GM19025 (cell line): ENCODE data around the gene ATP2B2.
"Not testable (repeated sequence)": the region's sequence is repeated elsewhere in the genome, so short reads cannot be mapped to it uniquely, and the experiment has no call there.

Source experiments
- ATAC-seq: cut with Tn5 transposase; IDR thresholded peaks from one replicate; pipeline ENCODE4 v1.9.1; 2021; ENCODE audit warnings: mild to moderate bottlenecking, low read depth, moderate library complexity; ENCODE audit not compliant: unreplicated experiment

ATP2B2 gene

DNA sequence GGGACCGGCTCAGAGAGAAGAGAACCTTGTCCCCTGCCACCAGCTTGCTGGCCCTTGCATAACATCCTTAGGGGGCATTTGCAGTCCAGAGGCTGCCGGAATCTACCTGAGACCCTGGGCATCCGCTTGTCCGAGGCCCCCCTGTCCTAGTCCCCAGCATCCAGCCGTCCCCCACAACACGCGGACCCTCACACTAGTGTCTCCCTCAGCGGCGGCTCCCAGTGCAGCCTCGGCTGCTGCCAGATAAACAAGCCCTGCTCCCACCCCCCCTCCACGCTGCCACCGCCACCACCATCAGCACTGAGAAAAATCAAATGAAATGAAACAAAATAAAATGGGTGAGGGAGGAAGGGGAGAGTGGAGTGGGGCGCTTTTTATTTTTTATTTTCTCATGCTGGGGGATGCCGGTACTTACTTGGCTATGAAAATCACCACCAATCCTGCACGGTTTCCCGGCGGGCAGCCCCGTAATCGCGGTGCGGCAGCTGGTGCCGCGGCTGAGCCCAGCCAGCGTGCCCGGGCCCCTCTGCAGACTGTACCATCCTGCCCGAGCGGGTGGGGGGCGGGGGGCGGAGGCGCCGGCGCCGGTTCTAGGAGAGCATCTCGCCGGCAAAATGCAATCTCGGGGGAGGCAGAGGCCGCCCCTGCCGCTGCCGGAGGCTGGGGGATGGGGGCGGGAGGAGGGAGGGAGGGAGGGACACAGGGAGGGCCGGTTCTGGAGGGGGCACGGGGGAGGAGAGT lies at the start of gene ATP2B2:
TSS of gene ATP2B2 (minus strand) at position 537 of the 741 bp plus-strand sequence. CDS start 56,043 bp downstream, outside the sequence.
- no peak for ATAC-seq

DNA sequence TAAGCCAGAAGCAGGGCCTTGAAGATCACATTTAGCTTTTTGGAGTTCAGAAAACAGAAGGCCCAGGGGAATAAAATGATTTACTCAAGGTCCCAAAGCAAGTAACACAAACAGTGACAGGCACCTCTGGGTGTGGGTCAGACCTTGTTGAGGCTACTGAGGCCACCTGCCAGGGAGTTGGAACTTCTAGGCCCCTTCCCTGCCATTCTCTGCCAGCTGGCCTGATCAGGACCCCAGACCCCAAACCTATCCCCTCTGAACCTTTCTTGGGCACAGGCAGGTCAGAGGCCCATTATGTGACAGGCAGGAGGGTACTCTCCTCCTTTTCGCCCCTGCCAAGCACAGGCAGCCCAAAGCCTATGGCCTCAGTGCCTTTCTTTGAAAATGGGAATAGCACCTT lies 49.4 kb upstream of the ATP2B2 start:
- no peak for ATAC-seq

DNA sequence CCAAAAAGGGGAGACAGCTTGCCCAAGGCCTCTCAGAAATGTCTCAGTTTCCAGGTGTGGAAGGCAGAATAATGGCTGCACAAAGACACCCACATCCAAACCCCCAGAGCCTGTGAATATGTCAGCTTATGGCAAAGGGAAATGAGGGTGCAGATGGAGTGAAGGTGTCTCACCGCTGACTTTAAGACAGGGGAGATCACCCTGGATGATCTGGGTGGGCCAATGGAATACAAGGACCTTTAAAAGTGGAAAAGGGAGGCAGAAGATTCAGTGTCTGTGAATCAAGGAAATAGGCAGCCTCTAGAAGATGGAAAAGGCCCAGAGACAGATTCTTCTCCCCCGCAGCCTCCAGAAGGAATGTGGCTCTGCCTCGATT lies 48.8 kb upstream of the ATP2B2 start:
- ATAC-seq: no peak

DNA sequence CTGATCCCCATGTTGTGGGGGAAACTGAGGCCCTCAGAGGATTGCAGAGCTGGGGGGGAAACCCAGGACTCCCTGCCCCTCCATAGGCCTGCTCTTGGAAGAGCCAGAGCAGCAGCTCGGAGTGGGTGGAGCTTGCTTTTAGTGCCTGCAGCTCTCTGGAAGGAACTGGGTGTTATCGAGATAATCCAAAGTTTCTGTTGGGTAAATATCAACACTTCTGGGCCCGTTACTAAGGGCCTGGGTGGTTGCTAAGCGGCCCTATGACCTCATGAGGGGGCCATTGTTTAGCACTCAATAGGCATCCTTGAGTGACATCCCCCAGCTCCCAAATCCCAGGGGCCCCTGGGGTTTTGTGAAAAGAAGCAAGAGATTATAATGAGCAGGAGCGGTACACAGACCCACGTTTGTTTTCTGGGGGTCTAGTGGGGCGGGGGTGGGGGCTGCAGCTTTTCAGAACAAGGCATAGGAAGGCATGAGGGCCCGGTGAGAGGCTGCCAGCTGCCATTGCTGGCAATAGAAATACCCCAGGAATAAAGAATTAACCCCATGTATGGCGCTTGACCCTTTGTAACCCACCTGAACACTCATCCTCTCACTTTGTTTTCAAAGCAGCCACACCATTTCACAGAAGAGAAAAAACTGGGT lies 48.3 kb upstream of the ATP2B2 start:
- no peak for ATAC-seq

DNA sequence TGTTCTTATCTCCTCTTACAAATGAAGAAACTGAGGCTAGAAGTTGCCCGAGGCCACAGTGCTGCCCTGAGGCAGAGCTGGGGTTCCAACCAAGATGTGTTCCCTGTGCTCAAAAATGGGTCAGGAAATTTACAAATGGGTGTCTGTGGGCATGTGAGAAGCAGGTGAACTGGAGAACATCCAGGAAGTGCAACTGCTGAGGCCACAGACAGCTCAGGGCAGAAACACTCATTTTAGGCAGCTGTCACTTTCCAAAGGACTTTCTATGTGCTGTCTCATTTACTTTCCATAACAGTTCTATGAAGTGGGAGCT lies 47.2 kb upstream of the ATP2B2 start:
- ATAC-seq: no peak

DNA sequence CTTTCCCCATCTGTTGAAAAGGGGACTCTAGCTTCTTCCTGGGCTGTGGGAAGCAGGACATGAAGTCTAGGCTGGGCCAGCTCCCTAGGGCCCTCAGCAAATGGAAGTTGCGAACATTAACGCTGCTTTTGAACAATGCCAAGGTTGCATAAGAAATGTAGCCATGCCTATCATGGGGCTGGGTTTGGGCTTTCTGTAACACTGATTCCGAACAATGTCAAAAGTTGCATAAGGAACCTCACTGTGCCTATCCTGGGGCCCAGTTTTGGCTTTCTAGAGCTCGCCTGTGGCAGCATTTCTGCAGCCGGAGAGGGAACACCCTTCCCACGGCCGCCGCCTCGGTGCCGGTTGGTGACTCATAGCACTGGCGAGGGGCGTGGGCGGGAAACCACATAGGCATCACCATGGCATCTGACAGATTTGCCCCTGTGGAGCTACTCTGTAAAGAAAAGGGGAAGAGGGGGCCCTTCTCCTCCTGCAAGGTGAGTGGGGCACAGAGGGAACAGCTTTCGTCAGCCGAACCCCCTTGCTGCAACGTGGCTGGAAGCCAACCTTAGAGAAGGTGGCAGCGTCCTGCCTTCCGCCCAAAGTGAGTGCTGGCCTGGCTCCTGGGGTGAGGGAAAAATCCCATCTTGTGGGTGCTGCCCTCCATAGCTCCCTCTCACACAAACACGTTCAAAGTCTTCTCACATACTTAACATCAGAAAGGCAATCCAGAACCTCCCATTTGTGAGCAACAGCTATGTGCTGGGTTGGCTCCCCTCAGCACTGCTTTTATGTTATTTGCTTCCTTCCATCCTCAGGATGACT lies 46.6 kb upstream of the ATP2B2 start:
- no peak for ATAC-seq

DNA sequence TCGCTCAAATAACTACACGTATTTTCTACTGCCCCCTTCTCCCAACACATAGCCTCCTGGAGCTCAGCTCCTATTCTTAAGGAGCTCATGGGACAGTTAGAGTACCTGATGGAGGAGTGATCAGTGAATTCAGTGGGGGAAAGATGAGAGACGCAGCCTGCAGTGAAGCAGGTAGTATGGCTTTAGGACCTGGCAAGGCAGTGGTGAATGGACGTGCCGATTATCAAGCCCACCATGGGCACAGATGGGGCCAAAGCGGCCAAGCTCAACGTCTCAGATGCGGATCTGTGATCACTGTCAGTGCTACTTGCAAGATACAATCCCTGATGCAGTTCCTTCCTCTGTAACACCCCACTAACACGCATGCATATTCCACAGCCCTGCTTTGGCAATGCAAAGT lies 45.8 kb upstream of the ATP2B2 start:
- no peak for ATAC-seq

DNA sequence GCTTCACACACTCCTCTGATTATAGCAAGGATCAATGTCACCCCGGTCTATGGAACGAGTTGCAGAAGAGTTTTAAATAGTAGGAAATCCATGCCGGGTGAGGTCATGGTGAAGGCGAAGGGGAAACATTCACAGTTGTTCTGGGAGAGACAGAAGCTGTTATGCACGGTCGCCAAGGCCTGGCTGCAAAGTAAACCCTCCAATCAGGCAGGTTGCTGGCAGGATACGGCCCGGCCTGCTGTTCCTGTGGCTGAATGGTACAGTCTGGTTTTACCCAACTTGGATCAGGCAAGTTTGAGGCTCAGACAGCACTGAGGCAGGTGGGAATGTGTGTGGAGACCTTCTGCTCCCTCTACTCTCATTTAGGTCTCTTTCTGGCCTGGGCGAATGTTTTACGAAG lies 45.3 kb upstream of the ATP2B2 start:
- no peak for ATAC-seq

DNA sequence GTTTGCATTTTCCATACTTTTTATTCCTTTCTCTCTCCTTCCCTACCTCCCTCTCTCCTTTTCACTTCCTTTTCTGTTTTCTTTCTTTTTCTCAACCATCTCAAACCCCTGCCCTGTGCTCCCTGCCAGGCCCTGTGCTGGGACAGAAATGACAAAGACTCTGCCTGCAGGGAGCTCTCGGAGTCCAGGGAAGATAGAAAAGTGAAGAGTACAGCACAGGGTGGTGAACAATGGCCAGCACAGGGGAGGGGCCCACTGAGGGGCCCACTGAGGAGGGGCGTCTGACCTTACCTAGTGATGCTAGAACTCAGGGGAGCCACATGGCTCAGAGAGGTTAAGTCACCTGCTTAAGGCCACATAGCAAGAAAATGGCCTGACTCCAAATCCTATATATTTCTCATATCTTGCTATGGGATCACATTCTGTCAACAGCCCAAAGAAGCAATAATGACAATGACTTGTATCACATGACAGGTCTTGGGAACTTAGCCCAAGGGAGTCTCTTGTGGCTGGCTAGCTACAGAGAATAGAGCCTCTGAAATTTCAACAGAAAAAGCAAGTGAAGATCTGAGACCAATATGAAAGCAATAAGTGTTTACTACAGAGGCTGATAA lies 44.3 kb upstream of the ATP2B2 start:
- ATAC-seq: no peak

DNA sequence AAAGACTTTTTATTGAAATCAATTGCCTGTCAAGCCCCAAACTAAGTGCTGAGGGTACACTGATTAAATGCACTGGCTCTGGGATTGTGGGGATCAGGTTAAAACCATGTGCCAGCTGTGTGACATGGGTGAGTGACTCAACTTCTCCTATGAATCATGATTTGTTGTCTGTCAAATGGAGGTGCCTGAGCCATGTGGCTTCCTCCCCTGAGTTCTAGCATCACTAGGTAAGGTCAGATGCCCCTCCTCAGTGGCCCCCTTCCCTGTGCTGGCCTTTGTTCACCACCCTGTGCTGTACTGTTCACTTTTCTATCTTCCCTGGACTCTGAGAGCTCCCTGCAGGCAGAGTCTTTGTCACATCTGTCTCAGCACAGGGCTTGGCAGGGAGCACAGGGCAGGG lies 43.6 kb upstream of the ATP2B2 start:
- ATAC-seq: no peak

DNA sequence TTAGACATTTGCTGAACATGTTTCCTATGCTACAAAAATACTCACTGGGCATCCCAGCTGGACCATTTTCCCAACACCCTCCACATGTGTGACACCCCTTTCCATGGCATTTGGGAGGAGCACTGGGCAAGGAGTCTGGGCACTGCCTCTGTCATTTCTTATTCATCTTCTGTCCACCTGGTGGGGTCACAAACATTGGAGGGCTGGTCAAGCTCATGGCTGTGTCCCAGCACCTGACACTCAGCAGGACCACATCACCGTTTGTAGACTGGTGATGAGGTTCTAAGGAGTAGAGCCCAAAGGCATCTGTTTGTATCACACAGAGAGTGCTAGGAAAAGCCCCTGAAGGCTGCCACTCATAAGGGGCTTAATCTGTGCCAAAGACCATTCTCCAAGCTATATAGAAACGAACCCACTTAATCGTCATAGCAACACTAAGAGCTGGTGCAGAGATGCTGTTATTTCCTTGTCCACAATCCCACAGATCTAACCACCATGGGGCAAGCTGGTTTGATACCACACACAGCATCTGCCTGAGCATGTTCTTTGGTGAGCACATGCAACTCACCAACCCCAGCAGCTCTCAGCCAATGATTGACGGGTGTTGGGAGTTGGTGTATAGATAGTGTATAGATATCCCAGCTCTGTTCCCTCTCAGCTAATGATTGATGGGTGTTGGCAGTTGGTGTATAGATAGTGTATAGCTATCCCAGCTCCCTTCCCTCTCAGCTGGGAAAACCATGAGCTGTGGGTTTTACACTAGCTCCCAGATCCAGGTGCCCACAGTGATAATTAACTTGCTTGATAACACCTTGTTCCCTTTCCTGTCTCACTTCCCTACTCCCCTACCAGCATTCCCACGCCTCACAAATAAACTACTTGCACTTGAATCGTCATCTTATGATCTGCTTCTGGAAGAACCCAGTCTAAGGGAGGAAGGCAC lies 42.7 kb upstream of the ATP2B2 start:
- ATAC-seq: no peak

DNA sequence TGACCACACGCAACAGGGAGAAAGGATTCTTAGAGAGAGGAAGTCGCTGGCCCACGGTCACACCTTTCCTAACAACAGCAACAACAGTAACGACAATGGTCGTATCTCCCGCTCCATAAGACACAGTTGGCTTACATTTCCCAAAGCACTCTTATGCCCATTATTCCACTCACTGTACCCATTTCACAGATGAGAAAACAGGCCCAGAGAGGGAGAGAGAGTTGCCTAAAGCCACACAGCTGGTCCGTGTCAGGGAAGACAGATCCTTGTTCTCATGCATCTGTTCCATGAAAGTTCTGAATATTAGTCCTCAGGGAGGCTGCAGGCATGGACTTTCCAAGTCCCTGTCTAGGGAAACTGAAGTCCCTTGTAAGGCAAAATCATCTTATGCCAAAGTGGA lies 42.0 kb upstream of the ATP2B2 start:
- no peak for ATAC-seq

DNA sequence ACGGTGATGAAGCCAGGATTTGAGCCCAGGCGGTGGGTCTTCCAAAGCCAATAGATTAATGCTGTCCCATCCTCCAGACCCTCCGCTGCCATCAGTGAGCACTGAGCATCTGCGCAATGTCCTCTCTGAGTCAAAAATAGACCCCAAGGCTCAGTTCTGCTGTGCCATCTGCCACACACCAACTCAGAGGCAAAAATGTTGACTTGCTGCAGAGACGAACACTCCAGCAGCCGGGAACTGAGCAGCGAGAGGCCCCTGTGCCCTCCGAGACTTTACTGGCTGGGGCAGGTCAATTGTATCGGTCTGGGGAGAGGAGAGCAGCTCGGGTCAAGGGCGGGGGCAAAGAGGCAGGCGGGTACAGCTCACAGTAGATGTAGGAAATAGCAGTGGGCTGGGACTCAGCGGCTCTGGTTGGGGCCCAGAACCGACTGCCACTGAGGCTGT lies 41.5 kb upstream of the ATP2B2 start:
- no peak for ATAC-seq

DNA sequence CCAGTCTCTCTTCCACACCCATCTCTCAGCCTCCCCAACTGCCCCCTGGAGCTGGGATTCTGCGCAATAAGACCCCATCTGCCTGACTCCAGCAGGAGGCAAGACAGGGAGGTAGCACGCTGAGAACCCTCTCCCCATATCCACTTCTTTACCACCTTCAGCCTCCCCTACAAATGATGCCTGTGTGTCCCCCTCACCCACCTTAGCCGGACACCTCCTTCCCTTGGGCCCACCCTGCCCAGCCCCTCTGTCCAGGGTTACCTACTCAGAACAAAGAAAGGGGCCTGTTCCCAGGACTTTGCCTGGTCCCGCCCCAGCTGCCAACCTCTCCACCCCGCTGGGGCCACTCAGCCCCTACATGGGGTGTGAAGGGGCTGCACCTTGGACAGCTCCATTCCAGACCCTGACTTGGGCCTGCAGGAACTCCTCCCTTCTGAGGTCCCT lies 40.8 kb upstream of the ATP2B2 start:
- no peak for ATAC-seq

DNA sequence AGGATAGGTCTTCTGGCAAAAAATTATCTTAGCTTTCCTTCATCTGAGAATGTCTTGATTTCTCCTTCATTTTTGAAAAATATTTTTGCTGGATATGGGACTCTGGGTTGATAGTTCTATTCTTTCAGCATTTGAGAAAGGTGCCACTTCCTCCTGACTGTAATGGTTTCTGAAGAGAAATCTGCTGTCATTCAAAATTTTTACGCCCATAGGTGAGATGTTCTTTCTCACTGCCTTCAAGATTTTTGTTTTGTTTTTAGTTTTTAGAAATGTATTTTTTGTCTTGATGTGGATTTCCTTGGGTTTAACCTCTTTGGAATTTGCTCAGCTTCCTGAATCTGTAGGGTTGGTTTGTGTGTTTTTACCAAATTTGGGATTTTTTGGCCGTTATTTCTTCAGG lies 37.1 kb upstream of the ATP2B2 start:
- ATAC-seq: no peak

DNA sequence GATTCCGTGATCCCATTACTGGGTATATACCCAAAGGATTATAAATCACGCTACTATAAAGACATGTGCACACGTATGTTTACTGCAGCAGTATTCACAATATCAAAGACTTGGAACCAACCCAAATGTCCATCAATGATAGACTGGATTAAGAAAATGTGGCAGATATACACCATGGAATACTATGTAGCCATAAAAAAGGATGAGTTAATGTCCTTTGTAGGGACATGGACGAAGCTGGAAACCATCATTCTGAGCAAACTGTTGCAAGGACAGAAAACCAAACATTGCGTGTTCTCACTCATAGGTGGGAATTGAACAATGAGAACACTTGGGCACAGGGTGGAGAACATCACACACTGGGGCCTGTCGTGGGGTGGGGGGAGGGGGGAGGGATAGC lies 35.0 kb upstream of the ATP2B2 start:
- not testable (repeated sequence) for ATAC-seq

DNA sequence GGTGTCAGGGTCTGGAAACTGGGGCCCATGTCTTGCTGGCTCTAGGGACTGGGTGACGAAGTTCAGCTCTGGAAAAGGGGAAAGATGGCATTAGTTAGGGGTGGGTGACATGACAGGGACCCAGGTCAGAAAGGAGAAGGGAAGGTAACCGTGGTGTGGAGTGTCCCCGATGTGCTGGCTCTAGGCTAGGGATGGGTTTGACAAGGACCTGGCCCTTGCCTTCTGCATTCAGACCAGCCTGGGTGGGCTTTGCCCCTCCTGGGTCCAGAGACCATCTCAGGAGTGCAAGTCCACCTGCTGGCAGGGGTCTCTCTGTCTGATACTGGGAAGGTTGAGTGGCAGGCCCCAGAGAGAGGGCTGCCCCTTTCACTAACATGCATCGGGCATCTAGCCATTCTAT lies 28.7 kb upstream of the ATP2B2 start:
- ATAC-seq: no peak

DNA sequence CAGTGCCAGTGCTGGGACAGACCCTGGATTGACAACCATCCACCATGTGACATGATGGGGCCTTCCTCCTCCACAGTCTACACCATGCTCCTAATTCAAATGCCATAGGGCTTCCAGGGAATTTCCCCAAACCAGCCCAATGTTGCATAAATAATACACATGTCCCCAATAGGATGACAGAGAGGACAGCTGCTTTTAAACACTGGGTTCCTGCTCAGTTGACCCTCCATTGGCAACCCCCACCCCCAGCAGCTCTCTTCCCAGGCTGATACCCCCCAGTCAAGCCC lies 28.3 kb upstream of the ATP2B2 start:
- ATAC-seq: no peak

DNA sequence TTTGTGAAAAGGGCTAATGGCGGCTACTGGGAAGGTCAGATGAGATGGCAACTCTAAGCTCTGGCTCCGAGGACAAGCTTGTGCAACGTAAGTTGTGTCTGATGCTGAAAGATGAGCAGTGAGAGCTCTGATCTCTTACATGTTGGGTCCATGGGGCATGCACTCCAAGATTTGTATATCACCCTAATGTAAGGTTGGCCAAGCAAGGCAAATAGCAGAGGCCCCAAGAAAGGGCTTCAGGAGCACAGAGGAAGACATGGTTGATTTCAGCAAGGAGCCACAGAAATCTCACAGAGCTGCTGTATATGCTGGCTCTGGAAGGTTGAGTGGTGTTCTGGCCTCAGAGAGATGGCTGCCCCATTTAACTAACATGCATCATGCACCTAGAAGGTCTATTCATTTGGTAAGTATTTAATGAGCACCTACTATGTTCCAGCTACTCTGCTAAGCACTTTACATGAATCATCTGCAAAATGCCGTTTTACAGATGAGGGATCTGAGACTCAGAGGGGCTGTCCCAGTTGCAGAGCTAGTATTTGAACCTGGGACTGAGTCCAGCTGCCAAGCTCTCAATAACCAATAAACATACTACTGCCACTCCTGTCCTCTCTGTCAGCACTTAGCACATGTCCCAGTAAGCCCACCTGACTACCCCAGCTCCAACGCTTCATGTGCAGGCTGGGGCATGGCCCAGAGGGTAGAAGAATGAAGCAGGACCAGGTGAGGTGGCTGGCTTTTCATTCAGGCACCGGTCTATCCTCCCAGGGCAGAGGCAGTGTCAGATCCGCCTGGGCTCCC lies 27.8 kb upstream of the ATP2B2 start:
- ATAC-seq: no peak

DNA sequence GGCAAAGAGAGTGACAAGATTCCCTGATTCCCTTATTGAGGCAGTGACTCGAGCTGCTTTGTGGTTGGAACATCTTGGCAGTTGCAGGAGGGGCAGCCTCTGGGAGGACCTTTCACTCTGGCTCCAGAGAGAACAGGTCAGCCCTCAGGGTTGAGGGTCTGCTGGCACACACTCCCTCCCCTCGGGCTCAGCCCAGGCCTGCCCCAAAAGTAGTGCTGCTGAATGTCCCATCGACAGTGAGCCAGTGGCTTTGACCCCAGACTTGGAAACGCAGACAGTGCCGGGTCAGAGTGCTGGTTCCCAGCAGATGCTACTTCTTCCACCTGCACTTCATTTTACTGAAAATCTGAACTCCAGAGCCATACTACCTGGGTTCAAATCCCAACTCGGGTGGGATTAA lies 25.6 kb upstream of the ATP2B2 start:
- ATAC-seq: no peak
